Jurkat, Clone E6-1 (cell line): ENCODE results near the gene ATG16L1.

Experiments
- DNase-seq: peaks from one replicate; pipeline ENCODE4 v3.0.0-alpha.2; 2011; ENCODE audit warnings: low read depth, low spot score
- H3K4me3 ChIP-seq: 2 replicates; pipeline ENCODE4 v1.5.1; 2011; ENCODE audit warnings: mild to moderate bottlenecking, low read length, control low read depth, moderate library complexity

The ATG16L1 gene

DNA sequence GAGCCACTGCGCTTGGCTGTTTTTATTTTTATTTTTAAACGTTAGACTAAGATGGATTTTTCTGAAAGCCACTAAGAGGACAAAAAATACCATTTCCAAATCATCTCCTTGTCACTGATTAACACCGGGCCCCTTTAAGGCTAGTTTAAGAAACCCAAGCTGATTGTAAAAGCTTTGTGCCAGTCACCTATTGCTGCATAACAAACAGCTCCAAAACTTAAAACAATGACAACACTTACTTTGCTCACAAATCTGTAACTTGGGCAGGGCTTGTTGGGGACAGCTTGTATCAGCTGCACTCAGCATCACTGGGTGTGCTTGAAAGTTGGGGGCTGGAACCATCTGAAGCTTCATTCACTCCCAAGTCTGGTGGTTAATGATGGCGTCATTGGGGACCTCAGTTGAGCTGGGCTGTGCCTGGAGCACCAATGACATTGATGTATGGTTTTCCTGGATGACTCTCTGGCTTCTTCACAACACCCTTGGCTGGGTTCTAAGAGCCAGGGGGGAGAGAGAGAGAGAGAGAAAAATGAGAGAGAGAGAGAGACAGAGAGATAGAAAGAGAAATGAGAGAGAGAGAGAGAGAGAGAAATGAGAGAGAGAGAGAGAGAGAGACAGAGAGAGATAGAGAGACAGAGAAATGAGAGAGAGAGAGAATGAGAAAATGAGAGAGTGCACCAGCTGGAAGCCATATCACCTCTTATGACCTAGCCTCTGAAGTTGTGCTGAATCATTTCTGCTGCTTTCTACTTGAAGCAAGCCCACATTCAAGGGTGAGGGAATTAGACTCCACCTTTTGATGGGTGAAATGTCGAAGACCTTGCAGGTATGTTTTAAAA is 26.0 kb upstream of the ATG16L1 start:
- no peak overlapping the region for H3K4me3 ChIP-seq
- no peak for DNase-seq

DNA sequence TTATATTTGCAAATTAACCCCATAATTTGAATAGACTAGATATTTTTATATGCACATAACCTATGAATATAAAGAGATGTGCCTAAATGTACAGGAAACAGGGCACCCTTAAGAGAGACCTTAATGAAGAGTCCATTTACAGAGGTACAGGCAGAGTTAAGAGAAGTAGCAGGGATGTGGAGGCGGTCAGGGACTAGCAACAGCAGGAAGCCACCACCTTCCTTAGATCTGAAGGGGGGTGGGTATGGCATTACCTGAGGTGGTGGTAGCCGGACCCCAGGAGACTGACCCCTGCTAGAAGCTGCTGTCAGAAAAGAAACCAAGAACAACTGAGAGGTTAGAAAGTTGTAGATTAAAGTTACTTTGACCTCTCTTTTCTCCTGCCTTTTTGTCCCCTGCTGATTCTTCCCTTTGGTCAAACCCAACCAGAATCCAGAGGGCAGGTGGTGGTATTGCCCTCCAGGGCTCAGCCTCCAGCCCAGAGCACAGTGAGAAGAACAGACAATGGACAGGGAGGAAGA is 24.9 kb upstream of the ATG16L1 start:
- H3K4me3 ChIP-seq, result no peak overlapping the region
- no peak for DNase-seq

GRCh38 chr2:233227346-233227978 is 24.0 kb upstream of the ATG16L1 start:
- no peak for DNase-seq
- H3K4me3 ChIP-seq, result no peak overlapping the region

GRCh38 chr2:233228376-233228775 is 23.1 kb upstream of the ATG16L1 start:
- no peak for DNase-seq
- no peak overlapping the region for H3K4me3 ChIP-seq

GRCh38 chr2:233233618-233234230 is 17.7 kb upstream of the ATG16L1 start:
- no peak for DNase-seq
- no peak overlapping the region for H3K4me3 ChIP-seq

DNA sequence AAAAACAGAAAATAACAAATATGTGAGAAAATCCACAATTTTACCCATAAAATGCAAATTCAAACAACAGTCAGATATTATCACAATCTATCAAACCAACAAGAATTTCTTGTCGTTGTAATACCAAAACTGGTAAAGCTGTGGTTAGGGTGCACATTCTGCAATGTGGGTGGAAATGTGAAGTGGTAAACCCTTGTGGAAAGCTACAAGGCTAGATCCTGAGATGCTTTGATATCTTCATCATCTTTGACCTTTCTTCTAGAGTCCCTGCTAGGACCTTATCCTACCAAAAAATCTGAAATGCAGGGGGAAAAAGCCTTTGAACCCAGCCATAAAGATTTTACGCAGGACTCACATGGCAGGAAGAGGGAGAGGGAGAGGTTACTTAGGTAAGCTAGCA is 17.2 kb upstream of the ATG16L1 start:
- H3K4me3 ChIP-seq, result no peak overlapping the region
- DNase-seq, result peak; percentile 44

DNA sequence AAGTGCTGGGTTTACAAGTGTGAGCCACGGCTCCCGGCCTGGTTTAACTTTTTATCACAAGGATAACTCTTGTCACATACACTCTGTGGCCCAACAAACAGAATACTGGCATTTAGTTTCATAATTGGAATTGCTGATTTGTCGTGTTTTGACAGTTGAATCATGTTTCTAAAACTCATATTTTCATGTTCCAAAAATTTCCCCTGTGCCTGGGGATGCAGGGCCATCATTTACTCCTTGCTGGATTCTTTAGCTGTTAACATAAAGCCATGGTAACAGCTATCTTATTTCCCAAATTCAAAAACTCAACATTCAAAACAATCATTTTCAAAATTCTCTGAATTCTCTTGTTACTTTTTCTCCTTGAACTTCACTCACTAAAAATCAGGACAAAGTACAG is 16.5 kb upstream of the ATG16L1 start:
- no peak overlapping the region for H3K4me3 ChIP-seq
- DNase-seq, result no peak

- H3K4me3 ChIP-seq, result no peak overlapping the region
- DNase-seq, result no peak
These were observed 15.5 kb upstream of the ATG16L1 start for GRCh38 chr2:233235977-233236376.

GRCh38 chr2:233236820-233237589 is 14.5 kb upstream of the ATG16L1 start:
- H3K4me3 ChIP-seq, result no peak overlapping the region

DNA sequence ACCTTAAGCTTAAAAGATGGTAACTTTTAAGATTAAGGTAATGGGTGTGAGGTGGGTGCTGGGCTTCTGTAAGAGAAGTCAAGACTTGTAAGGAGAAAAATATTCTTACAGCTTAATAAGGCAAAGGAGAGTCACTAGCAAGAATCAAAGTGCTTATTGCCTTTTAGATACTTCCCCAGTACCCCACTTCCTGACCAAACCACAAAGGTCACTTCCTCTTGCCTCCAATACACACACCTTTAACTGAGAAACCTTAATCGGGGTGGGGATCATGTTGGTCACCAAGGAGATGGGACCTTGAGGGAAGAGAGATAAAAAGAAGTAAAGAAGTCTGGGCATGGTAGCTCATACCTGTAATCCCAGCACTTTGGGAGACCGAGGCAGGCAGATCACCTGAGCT is 10.6 kb upstream of the ATG16L1 start:
- H3K4me3 ChIP-seq, result no peak overlapping the region
- DNase-seq, result peak; percentile 59

More at GRCh38 chr2:233236820-233237589, 14.5 kb upstream of the ATG16L1 start:
- DNase-seq, result no peak

DNA sequence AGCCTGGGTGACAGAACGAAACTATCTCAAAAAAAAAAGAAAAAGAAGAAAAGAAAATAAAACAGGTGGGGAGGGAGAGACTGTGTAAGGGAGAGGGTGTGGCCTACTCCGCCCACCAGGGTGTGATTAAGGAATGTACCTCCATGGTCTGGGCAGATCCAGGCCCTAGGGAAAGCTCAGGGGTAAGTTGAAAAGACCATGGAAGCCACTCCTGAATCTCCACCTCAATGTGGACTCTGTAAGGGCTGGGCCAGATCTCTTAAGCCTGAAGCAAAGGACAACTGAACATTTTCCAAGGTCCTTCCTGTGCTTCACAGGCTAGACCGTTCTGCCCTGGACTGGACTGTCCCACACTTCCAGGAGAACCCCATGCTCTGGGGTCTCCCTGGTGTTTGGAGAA is 9.7 kb upstream of the ATG16L1 start:
- no peak overlapping the region for H3K4me3 ChIP-seq
- no peak for DNase-seq

DNA sequence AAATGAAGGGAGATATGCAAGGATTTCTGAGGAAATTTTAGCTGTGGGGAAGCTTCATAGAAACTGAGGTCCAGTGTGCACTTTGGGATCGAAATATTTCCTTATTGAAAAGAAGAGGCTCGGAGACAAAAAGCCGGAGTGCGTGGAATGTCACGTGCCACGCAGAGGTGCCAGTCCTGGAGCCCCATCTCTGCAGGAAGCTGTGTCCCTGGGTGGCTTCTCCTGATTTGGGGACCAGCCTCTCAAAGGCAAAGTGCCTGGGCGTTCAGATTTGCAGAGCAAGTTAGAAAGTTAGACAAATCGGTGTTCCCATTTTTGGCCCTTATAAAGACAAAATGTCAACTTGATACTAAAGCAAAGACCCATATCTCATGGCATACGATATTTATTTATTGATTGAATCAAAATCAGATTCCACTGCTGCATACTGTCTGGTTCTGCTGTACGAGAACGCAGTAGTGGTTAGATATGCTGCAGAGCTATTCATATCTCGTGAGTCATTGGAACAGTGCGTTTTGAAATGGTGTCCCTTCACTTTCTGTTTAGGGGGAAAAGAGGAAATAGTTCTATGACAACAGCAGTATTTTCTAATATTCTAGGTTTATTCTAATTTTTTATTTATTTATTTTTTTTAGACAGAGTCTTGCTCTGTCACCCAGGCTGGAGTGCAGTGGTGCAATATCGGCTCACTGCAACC is 9.1 kb upstream of the ATG16L1 start:
- no peak for DNase-seq
- no peak overlapping the region for H3K4me3 ChIP-seq

- DNase-seq, result no peak
- H3K4me3 ChIP-seq, result no peak overlapping the region
These were observed 8.1 kb upstream of the ATG16L1 start for GRCh38 chr2:233243348-233243747.

DNA sequence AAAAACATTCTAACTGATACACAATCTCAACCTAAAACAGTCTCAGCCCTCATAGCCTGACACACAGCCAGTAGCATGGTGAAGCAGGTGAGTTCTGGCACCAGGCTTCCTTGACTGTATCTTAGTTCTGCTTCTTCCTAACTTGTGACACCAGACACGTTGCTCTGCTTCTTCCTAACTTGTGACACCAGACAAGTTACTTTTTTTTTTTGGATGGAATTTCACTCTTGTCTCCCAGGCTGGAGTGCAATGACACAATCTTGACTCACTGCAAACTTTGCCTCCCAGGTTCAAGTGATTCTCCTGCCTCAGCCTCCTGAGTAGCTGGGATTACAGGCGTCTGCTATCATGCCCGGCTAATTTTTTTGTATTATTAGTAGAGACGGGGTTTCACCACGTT is 6.7 kb upstream of the ATG16L1 start:
- no peak overlapping the region for H3K4me3 ChIP-seq
- DNase-seq, result no peak

DNA sequence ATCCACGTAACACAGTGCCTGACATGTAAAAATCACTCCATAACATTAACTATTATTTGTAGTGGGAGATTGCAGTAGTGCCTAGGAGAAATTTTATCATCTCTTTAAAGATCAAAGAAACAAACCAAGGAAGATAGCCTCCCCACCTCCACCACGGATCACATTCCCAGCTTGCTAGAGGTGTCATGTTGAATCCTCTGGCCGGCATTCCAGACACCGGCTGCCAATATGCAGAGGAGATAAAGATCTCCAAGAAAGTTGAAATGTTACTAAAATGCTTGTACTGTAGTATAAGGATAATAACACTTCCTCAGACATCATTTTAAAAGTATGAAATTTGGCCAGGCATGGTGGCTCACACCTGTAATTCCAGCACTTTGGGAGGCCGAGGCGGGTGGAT is 6.1 kb upstream of the ATG16L1 start:
- no peak for DNase-seq
- no peak overlapping the region for H3K4me3 ChIP-seq

DNA sequence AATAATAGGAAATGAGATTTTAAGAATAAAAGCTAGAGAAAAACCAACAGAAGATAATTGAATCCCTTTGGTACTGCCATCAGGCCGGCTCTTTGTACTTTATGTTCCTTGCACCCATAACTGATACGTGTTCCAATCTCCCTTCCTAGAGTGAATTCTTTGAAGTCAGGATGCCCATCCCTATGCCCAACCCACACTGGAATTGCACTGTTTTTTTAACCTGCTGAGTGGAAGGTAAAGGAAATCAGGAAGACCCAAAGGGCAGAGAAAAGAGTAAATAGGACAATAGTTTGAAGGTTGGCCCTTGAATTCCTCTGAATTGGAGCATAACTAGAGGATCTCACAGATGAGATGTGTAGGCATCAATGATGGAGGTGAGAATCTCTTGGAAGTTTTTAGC is 4.4 kb upstream of the ATG16L1 start:
- no peak overlapping the region for H3K4me3 ChIP-seq

GRCh38 chr2:233247744-233248143 is 3.7 kb upstream of the ATG16L1 start:
- DNase-seq, result no peak
- no peak overlapping the region for H3K4me3 ChIP-seq

More for the DNA sequence above, 4.4 kb upstream of the ATG16L1 start:
- DNase-seq, result no peak

DNA sequence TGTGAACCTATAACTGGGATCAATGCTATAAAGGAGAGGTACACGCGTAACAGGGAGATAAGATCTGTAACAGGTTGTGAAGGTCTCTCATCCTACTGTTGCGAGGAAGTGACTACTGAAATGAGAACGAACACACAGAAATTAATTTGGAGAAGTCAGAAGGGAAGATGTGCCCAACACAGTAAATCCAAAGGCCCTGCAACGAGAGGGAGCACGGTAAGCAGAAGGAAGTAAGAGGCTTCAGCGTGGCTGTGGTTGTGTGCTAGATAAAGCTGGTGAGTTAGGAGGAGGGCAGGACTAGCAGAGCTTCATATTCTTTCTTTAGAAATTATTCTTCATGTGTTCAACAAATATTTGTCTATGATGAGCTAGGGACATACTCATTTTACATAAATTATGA is 2.5 kb upstream of the ATG16L1 start:
- H3K4me3 ChIP-seq, result no peak overlapping the region
- no peak for DNase-seq

- H3K4me3 ChIP-seq, result no peak overlapping the region
- DNase-seq, result no peak
These were observed 905 bp upstream of the ATG16L1 start for GRCh38 chr2:233250568-233250967.
